ENCODE measurements around the gene CDH2.

DNA sequence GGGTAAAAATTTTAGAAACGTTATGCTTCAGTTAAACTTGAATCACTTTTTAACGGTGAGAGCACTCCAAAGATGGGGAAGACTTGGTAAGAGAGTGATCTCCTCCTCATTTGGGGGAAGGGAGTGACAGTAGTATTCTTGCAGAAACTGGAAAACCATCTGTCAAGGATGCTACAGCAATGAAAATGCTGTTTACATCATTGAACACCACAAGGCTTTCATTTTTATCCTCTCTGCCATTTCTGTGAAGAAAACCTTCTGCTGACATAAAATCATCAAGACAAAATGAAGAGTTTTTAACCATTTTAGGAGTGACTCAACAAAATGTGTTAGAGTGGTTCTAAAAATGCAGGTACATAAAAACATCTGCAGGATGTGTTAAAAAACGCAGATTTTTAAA is 38.1 kb downstream of the CDH2 start:
- TF ChIP-seq, protein P1, sequence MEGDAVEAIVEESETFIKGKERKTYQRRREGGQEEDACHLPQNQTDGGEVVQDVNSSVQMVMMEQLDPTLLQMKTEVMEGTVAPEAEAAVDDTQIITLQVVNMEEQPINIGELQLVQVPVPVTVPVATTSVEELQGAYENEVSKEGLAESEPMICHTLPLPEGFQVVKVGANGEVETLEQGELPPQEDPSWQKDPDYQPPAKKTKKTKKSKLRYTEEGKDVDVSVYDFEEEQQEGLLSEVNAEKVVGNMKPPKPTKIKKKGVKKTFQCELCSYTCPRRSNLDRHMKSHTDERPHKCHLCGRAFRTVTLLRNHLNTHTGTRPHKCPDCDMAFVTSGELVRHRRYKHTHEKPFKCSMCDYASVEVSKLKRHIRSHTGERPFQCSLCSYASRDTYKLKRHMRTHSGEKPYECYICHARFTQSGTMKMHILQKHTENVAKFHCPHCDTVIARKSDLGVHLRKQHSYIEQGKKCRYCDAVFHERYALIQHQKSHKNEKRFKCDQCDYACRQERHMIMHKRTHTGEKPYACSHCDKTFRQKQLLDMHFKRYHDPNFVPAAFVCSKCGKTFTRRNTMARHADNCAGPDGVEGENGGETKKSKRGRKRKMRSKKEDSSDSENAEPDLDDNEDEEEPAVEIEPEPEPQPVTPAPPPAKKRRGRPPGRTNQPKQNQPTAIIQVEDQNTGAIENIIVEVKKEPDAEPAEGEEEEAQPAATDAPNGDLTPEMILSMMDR (IDR thresholded peaks at IDR 0.05): no peak
- TF ChIP-seq EP300 (IDR thresholded peaks at IDR 0.05): no peak
- TF ChIP-seq POLR2A (IDR thresholded peaks at IDR 0.05): no peak
- no peak for TF ChIP-seq POLR2AphosphoS5 (IDR thresholded peaks at IDR 0.05)

All from gastroesophageal sphincter (tissue), 3 donors.